Measurements from ENCODE around the gene MFSD12.
"Not testable (repeated sequence)": the region's sequence is repeated elsewhere in the genome, so short reads cannot be mapped to it uniquely, and the experiment has no call there.

MFSD12 gene

GRCh38 chr19:3570606-3571011 is 13.2 kb upstream of the MFSD12 start:
- TF ChIP-seq CTCF (IDR thresholded peaks at IDR 0.05; ENCODE audit: low read depth, low read length) = no peak
- no peak for TF ChIP-seq MAX (IDR thresholded peaks at IDR 0.05; ENCODE audit: low read depth, low read length)
- TF ChIP-seq POLR2A (IDR thresholded peaks at IDR 0.05; ENCODE audit: extremely low read depth, insufficient read length) = no peak
- TF ChIP-seq MYC (IDR thresholded peaks at IDR 0.05; ENCODE audit: low read depth, low read length) = no peak
- no peak overlapping the region for H3K4me3 ChIP-seq (ENCODE audit: low read depth, low read length)
- DNase-seq (ENCODE audit: low read depth) = no peak

- H3K4me3 ChIP-seq (ENCODE audit: low read depth, low read length); DNase-seq (ENCODE audit: low read depth): not testable (repeated sequence)
Observed at GRCh38 chr19:3570042-3570441, 12.7 kb upstream of the MFSD12 start.

GRCh38 chr19:3565139-3565538 is 7.8 kb upstream of the MFSD12 start:
- TF ChIP-seq MYC (IDR thresholded peaks at IDR 0.05; ENCODE audit: low read depth, low read length) (no peak), MAX (IDR thresholded peaks at IDR 0.05; ENCODE audit: low read depth, low read length) (no peak), CTCF (IDR thresholded peaks at IDR 0.05; ENCODE audit: low read depth, low read length) (no peak), POLR2A (IDR thresholded peaks at IDR 0.05; ENCODE audit: extremely low read depth, insufficient read length) (no peak)
- no peak for DNase-seq (ENCODE audit: low read depth)
- H3K4me3 ChIP-seq (ENCODE audit: low read depth, low read length) = no peak overlapping the region

- H3K4me3 ChIP-seq (ENCODE audit: low read depth, low read length) = no peak overlapping the region
- no peak for DNase-seq (ENCODE audit: low read depth)
- no peak for TF ChIP-seq MYC (IDR thresholded peaks at IDR 0.05; ENCODE audit: low read depth, low read length)
Observed at GRCh38 chr19:3563709-3564524, 6.5 kb upstream of the MFSD12 start.

GRCh38 chr19:3556978-3557460 is 367 bp downstream of the MFSD12 start:
- DNase-seq (ENCODE audit: low read depth) = peak; percentile 55

GRCh38 chr19:3556423-3556977 is 886 bp downstream of the MFSD12 start:
- no peak for DNase-seq (ENCODE audit: low read depth)
- H3K4me3 ChIP-seq (ENCODE audit: low read depth, low read length) = peak overlapping the region; percentile 74
- TF ChIP-seq POLR2A (IDR thresholded peaks at IDR 0.05; ENCODE audit: extremely low read depth, insufficient read length) (no peak), MYC (IDR thresholded peaks at IDR 0.05; ENCODE audit: low read depth, low read length) (no peak), MAX (IDR thresholded peaks at IDR 0.05; ENCODE audit: low read depth, low read length) (no peak), CTCF (IDR thresholded peaks at IDR 0.05; ENCODE audit: low read depth, low read length) (no peak)

More at GRCh38 chr19:3556978-3557460, 367 bp downstream of the MFSD12 start:
- TF ChIP-seq MAX (IDR thresholded peaks at IDR 0.05; ENCODE audit: low read depth, low read length) (no peak), CTCF (IDR thresholded peaks at IDR 0.05; ENCODE audit: low read depth, low read length) (no peak), MYC (IDR thresholded peaks at IDR 0.05; ENCODE audit: low read depth, low read length) (no peak), POLR2A (IDR thresholded peaks at IDR 0.05; ENCODE audit: extremely low read depth, insufficient read length) (no peak)
- H3K4me3 ChIP-seq (ENCODE audit: low read depth, low read length) = peak overlapping the region; percentile 74
